Nephron progenitor cell (in vitro differentiated cells): ENCODE measurements around the gene GPX8.
A peak's percentile ranks its signal among the peaks of the same experiment; 100 is the strongest.

ENCODE experiments used
- DNase-seq: peaks from one replicate; pipeline ENCODE4 v3.0.0; 2021
- H3K27ac Mint-ChIP-seq: 2 replicates; pipeline ENCODE4 v1.8.0; 2021; ENCODE audit warnings: mild to moderate bottlenecking, moderate library complexity, mixed read lengths
- H3K27me3 Mint-ChIP-seq: 2 replicates; pipeline ENCODE4 v1.8.0; 2021; ENCODE audit warnings: mild to moderate bottlenecking, low read depth, mixed read lengths; ENCODE audit not compliant: poor library complexity
- H3K36me3 Mint-ChIP-seq: 2 replicates; pipeline ENCODE4 v1.8.0; 2021; ENCODE audit warnings: low read depth, mixed read lengths
- H3K4me1 Mint-ChIP-seq: 2 replicates; pipeline ENCODE4 v1.8.0; 2021; ENCODE audit warnings: mixed read lengths
- H3K4me3 Mint-ChIP-seq: 2 replicates; pipeline ENCODE4 v1.8.0; 2021; ENCODE audit warnings: mild to moderate bottlenecking, moderate library complexity, mixed read lengths
- H3K9me3 Mint-ChIP-seq: 2 replicates; pipeline ENCODE4 v1.8.0; 2021; ENCODE audit warnings: mild to moderate bottlenecking, moderate library complexity, mixed read lengths
- CTCF ChIP-seq: fragments of 200-600 bp; sonication (generic); IDR thresholded peaks from 2 replicates; pipeline ENCODE4 v1.5.0; 2021; ENCODE audit warnings: antibody characterized with exemption

GPX8 gene

GRCh38 chr5:55160493-55161209 lies 680 bp downstream of the GPX8 start:
- peak; percentile 39 for DNase-seq
- Mint-ChIP-seq H3K4me1 (peaks cover 16% of the 10 kb centered on the region), H3K36me3 (peaks cover 27% of the 10 kb centered on the region), H3K9me3 (peaks cover 6% of the 10 kb centered on the region), H3K4me3 (peak overlapping the region; percentile 93), H3K27ac (peak overlapping the region; percentile 95), H3K27me3 (peaks cover 10% of the 10 kb centered on the region)
- no peak for TF ChIP-seq CTCF

GRCh38 chr5:55162666-55163065 lies 2.7 kb downstream of the GPX8 start:
- no peak for TF ChIP-seq CTCF
- no peak for DNase-seq
- no peak overlapping the region for H3K27ac Mint-ChIP-seq
- peaks cover 16% of the 10 kb centered on the region for H3K4me1 Mint-ChIP-seq
- no peaks in the 10 kb centered on the region for H3K9me3 Mint-ChIP-seq
- H3K4me3 Mint-ChIP-seq, result no peak overlapping the region
- H3K27me3 Mint-ChIP-seq, result peaks cover 7% of the 10 kb centered on the region
- peaks cover 34% of the 10 kb centered on the region for H3K36me3 Mint-ChIP-seq

- H3K36me3 Mint-ChIP-seq, result no peaks in the 10 kb centered on the region
- H3K9me3 Mint-ChIP-seq, result no peaks in the 10 kb centered on the region
- no peak overlapping the region for H3K4me3 Mint-ChIP-seq
- no peak overlapping the region for H3K27ac Mint-ChIP-seq
- no peak for TF ChIP-seq CTCF
- no peak for DNase-seq
- H3K4me1 Mint-ChIP-seq, result peaks cover 26% of the 10 kb centered on the region
- H3K27me3 Mint-ChIP-seq, result peaks cover 62% of the 10 kb centered on the region
Observed at GRCh38 chr5:55171471-55171870, 11.5 kb downstream of the GPX8 start.

- Mint-ChIP-seq H3K4me3 (peak overlapping the region; percentile 87), H3K9me3 (no peaks in the 10 kb centered on the region), H3K4me1 (peaks cover 30% of the 10 kb centered on the region), H3K27me3 (peaks cover 71% of the 10 kb centered on the region), H3K36me3 (no peaks in the 10 kb centered on the region), H3K27ac (no peak overlapping the region)
- peak; percentile 80 for TF ChIP-seq CTCF
- peak; percentile 49 for DNase-seq
Observed at GRCh38 chr5:55172051-55172899, 12.3 kb downstream of the GPX8 start.

GRCh38 chr5:55172937-55173686 lies 13.1 kb downstream of the GPX8 start, which contains the start of gene CDC20B:
Gene CDC20B (minus strand): TSS chr5:55173177. CDS start chr5:55173000, 177 bp downstream.
- H3K4me3 Mint-ChIP-seq, result peak within 1 kb of the TSS; percentile 87
- peak; percentile 89 for DNase-seq
- no peaks in the 10 kb centered on the region for H3K36me3 Mint-ChIP-seq
- no peaks in the 10 kb centered on the region for H3K9me3 Mint-ChIP-seq
- no peak for TF ChIP-seq CTCF
- H3K4me1 Mint-ChIP-seq, result peaks cover 30% of the 10 kb centered on the region
- H3K27ac Mint-ChIP-seq, result no peak within 1 kb of the TSS
- peaks cover 79% of the 10 kb centered on the region for H3K27me3 Mint-ChIP-seq
